GM12801 (cell line): ENCODE results near the gene KXD1.

Source experiments
- CTCF ChIP-seq: IDR thresholded peaks from one replicate; pipeline ENCODE4 v1.5.1; 2011; ENCODE audit warnings: control low read depth; ENCODE audit not compliant: insufficient read length; ENCODE audit errors: extremely low read depth

KXD1 gene

GRCh38 chr19:18589380-18590272, 32.0 kb downstream of the KXD1 start:
- no peak for TF ChIP-seq CTCF

- TF ChIP-seq CTCF: no peak
Observed at GRCh38 chr19:18590273-18591272, 32.9 kb downstream of the KXD1 start.

- no peak for TF ChIP-seq CTCF
Observed at GRCh38 chr19:18591735-18592385, 34.2 kb downstream of the KXD1 start.

- TF ChIP-seq CTCF: no peak
Observed at GRCh38 chr19:18593367-18594095, 35.9 kb downstream of the KXD1 start.

- TF ChIP-seq CTCF: no peak
Observed at GRCh38 chr19:18594096-18594823, 36.6 kb downstream of the KXD1 start.

- no peak for TF ChIP-seq CTCF
Observed at GRCh38 chr19:18594824-18595373, 37.2 kb downstream of the KXD1 start.
